Umbilical cord (tissue), 2 donors: ENCODE measurements around the gene NUDT7. TPM values are rescaled to one million over a fixed set of nuclear protein-coding genes. Genes with fewer than 3 reads are reported as not detected.

ENCODE experiments used
- DNase-seq: peaks from one replicate; pipeline ENCODE4 v3.0.0-alpha.2; 2015; ENCODE audit warnings: low spot score
- total RNA-seq: library from RNA; depleted of rRNA; stranded (reverse); fragments of >200 nt; gene quantifications from one replicate; pipeline ENCODE4 v1.2.3, GENCODE V29; 2014; ENCODE audit warnings: low replicate concordance; ENCODE audit not compliant: insufficient read depth

Gene NUDT7
- 1.2 TPM for total RNA-seq

GRCh38 chr16:77722309-77723107 lies at the start of gene NUDT7:
NUDT7 (plus strand) TSS chr16:77722514; CDS start chr16:77722583, 69 bp downstream.
- peak; percentile 98 for DNase-seq

GRCh38 chr16:77674888-77675287 lies 47.4 kb upstream of the NUDT7 start:
- DNase-seq: no peak

- DNase-seq: peak; percentile 85
Measured at GRCh38 chr16:77675464-77676324, 46.6 kb upstream of the NUDT7 start.

- DNase-seq: peak; percentile 54
Measured at GRCh38 chr16:77677129-77677528, 45.2 kb upstream of the NUDT7 start.

GRCh38 chr16:77679391-77679790 lies 42.9 kb upstream of the NUDT7 start:
- peak; percentile 85 for DNase-seq

GRCh38 chr16:77679901-77680300 lies 42.4 kb upstream of the NUDT7 start:
- DNase-seq: peak; percentile 72

GRCh38 chr16:77680496-77680895 lies 41.8 kb upstream of the NUDT7 start:
- DNase-seq: no peak

GRCh38 chr16:77682586-77682985 lies 39.7 kb upstream of the NUDT7 start:
- DNase-seq: no peak

GRCh38 chr16:77683397-77684180 lies 38.7 kb upstream of the NUDT7 start:
- DNase-seq: no peak

GRCh38 chr16:77684181-77684526 lies 38.2 kb upstream of the NUDT7 start:
- DNase-seq: no peak

GRCh38 chr16:77686385-77686784 lies 35.9 kb upstream of the NUDT7 start:
- no peak for DNase-seq

- no peak for DNase-seq
Measured at GRCh38 chr16:77689971-77690370, 32.3 kb upstream of the NUDT7 start.

GRCh38 chr16:77690416-77690815 lies 31.9 kb upstream of the NUDT7 start:
- DNase-seq: no peak

- DNase-seq: no peak
Measured at GRCh38 chr16:77692612-77693011, 29.7 kb upstream of the NUDT7 start.

- peak; percentile 61 for DNase-seq
Measured at GRCh38 chr16:77696149-77696548, 26.2 kb upstream of the NUDT7 start.

GRCh38 chr16:77700846-77701245 lies 21.5 kb upstream of the NUDT7 start:
- no peak for DNase-seq

GRCh38 chr16:77705351-77705750 lies 17.0 kb upstream of the NUDT7 start:
- no peak for DNase-seq

- no peak for DNase-seq
Measured at GRCh38 chr16:77711179-77711578, 11.1 kb upstream of the NUDT7 start.

GRCh38 chr16:77711775-77712174 lies 10.5 kb upstream of the NUDT7 start:
- no peak for DNase-seq

- DNase-seq: no peak
Measured at GRCh38 chr16:77715145-77715544, 7.2 kb upstream of the NUDT7 start.

- no peak for DNase-seq
Measured at GRCh38 chr16:77721752-77722308, 484 bp upstream of the NUDT7 start.

- peak; percentile 58 for DNase-seq
Measured at GRCh38 chr16:77723108-77723514, 797 bp downstream of the NUDT7 start.
